SK-N-MC (cell line): ENCODE data around the gene TMEM182.

Experiments used
- DNase-seq: peaks from one replicate; pipeline ENCODE4 v3.0.0-alpha.2; 2011; ENCODE audit warnings: low read depth, low spot score
- H3K27ac ChIP-seq: fragments of 200-600 bp; sonication (generic); 2 replicates; pipeline ENCODE4 v1.5.1; 2016; ENCODE audit warnings: mixed run types
- H3K36me3 ChIP-seq: fragments of 200-600 bp; sonication (generic); 2 replicates; pipeline ENCODE4 v1.6.1; 2017; ENCODE audit warnings: antibody characterized with exemption, low read length, mixed read lengths; ENCODE audit not compliant: insufficient read depth
- H3K4me3 ChIP-seq: fragments of 200-600 bp; sonication (generic); 2 replicates; pipeline ENCODE4 v1.5.1; 2016
- H3K9ac ChIP-seq: fragments of 200-600 bp; sonication (generic); 2 replicates; pipeline ENCODE4 v1.8.0; 2017; ENCODE audit warnings: mixed run types, mixed read lengths; ENCODE audit not compliant: insufficient read length
- H3K9me3 ChIP-seq: fragments of 200-600 bp; sonication (generic); 2 replicates; pipeline ENCODE4 v1.6.1; 2017; ENCODE audit warnings: low read depth, mild to moderate bottlenecking, antibody characterized with exemption, low read length, moderate library complexity, mixed read lengths
- EZH2 ChIP-seq: fragments of 200-600 bp; sonication (generic); IDR thresholded peaks from one replicate; pipeline ENCODE4 v1.6.1; 2017; ENCODE audit warnings: antibody characterized with exemption
- FOXP2 ChIP-seq: optimal IDR thresholded peaks from 2 replicates; pipeline ENCODE3; 2011; ENCODE audit warnings: mild to moderate bottlenecking, moderate library complexity; ENCODE audit not compliant: insufficient read depth; ENCODE audit errors: extremely low read length, control extremely low read depth
- POLR2AphosphoS5 ChIP-seq: IDR thresholded peaks from 2 replicates; pipeline ENCODE4 v1.6.1; 2012; ENCODE audit warnings: mild to moderate bottlenecking, low read depth, low read length, borderline replicate concordance

Gene TMEM182

GRCh38 chr2:102773149-102773705 lies 11.4 kb downstream of the TMEM182 start:
- Histone ChIP-seq H3K4me3 (no peak overlapping the region), H3K9ac (no peak overlapping the region)

GRCh38 chr2:102778260-102778659 lies 16.4 kb downstream of the TMEM182 start:
- no peak for DNase-seq
- TF ChIP-seq EZH2 (no peak), FOXP2 (no peak)
- no peak overlapping the region for H3K9ac ChIP-seq
- H3K27ac ChIP-seq = no peak overlapping the region
- H3K36me3 ChIP-seq = no peaks in the 10 kb centered on the region
- no peaks in the 10 kb centered on the region for H3K9me3 ChIP-seq
- H3K4me3 ChIP-seq = no peak overlapping the region

More at GRCh38 chr2:102773149-102773705, 11.4 kb downstream of the TMEM182 start:
- Histone ChIP-seq H3K9me3 (no peaks in the 10 kb centered on the region), H3K27ac (no peak overlapping the region), H3K36me3 (no peaks in the 10 kb centered on the region)
- DNase-seq = no peak
- TF ChIP-seq FOXP2 = no peak
- no peak for TF ChIP-seq POLR2AphosphoS5
- no peak for TF ChIP-seq EZH2

- no peak overlapping the region for H3K27ac ChIP-seq
- no peaks in the 10 kb centered on the region for H3K36me3 ChIP-seq
- H3K9ac ChIP-seq = no peak overlapping the region
- no peak for TF ChIP-seq FOXP2
- no peak for TF ChIP-seq POLR2AphosphoS5
- TF ChIP-seq EZH2 = no peak
- no peaks in the 10 kb centered on the region for H3K9me3 ChIP-seq
- H3K4me3 ChIP-seq = no peak overlapping the region
- DNase-seq = no peak
Measured at GRCh38 chr2:102780467-102780866, 18.6 kb downstream of the TMEM182 start.

- no peaks in the 10 kb centered on the region for H3K36me3 ChIP-seq
- no peak for DNase-seq
- TF ChIP-seq FOXP2 (no peak), EZH2 (no peak), POLR2AphosphoS5 (no peak)
- no peak overlapping the region for H3K27ac ChIP-seq
- H3K9ac ChIP-seq = no peak overlapping the region
- no peak overlapping the region for H3K4me3 ChIP-seq
- no peaks in the 10 kb centered on the region for H3K9me3 ChIP-seq
Measured at GRCh38 chr2:102782187-102782586, 20.4 kb downstream of the TMEM182 start.

- no peak overlapping the region for H3K9ac ChIP-seq
- no peaks in the 10 kb centered on the region for H3K36me3 ChIP-seq
- TF ChIP-seq EZH2 (no peak), FOXP2 (no peak), POLR2AphosphoS5 (no peak)
- no peak for DNase-seq
- no peak overlapping the region for H3K27ac ChIP-seq
- H3K4me3 ChIP-seq = no peak overlapping the region
- H3K9me3 ChIP-seq = no peaks in the 10 kb centered on the region
Measured at GRCh38 chr2:102782933-102783332, 21.1 kb downstream of the TMEM182 start.

GRCh38 chr2:102783506-102784183 lies 21.8 kb downstream of the TMEM182 start:
- Histone ChIP-seq H3K27ac (no peak overlapping the region), H3K9ac (no peak overlapping the region), H3K4me3 (no peak overlapping the region), H3K9me3 (no peaks in the 10 kb centered on the region), H3K36me3 (no peaks in the 10 kb centered on the region)
- TF ChIP-seq FOXP2 = no peak
- no peak for DNase-seq

- DNase-seq = no peak
- TF ChIP-seq FOXP2 = no peak
- TF ChIP-seq EZH2 = no peak
- TF ChIP-seq POLR2AphosphoS5 = no peak
- Histone ChIP-seq H3K36me3 (no peaks in the 10 kb centered on the region), H3K4me3 (no peak overlapping the region), H3K9ac (no peak overlapping the region), H3K9me3 (no peaks in the 10 kb centered on the region), H3K27ac (no peak overlapping the region)
Measured at GRCh38 chr2:102784940-102785339, 23.1 kb downstream of the TMEM182 start.

- TF ChIP-seq POLR2AphosphoS5 = no peak
- TF ChIP-seq FOXP2 = no peak
- TF ChIP-seq EZH2 = no peak
- Histone ChIP-seq H3K9ac (no peak overlapping the region), H3K36me3 (no peaks in the 10 kb centered on the region), H3K27ac (no peak overlapping the region), H3K9me3 (no peaks in the 10 kb centered on the region), H3K4me3 (no peak overlapping the region)
- no peak for DNase-seq
Measured at GRCh38 chr2:102788216-102788884, 26.5 kb downstream of the TMEM182 start.
